Measurements from ENCODE around the gene CAMK2N2.

CAMK2N2 gene

GRCh38 chr3:184248454-184249411 is 12.6 kb downstream of the CAMK2N2 start, which contains the start of gene ALG3:
Gene ALG3, minus strand, starts transcription at chr3:184248962. Its CDS starts 22 bp downstream, at chr3:184248940.
- peak within 1 kb of the TSS; percentile 68 for H3K27ac ChIP-seq (ENCODE audit: low read depth, low read length)
- H3K27me3 ChIP-seq (ENCODE audit: control insufficient read depth, insufficient read depth, low read length): no peaks in the 10 kb centered on the region
- H3K9ac ChIP-seq (ENCODE audit: low read length): peak within 1 kb of the TSS; percentile 83

GRCh38 chr3:184242297-184242685 is 19.1 kb downstream of the CAMK2N2 start:
- no peak overlapping the region for H3K9ac ChIP-seq (ENCODE audit: low read length)
- H3K36me3 ChIP-seq (ENCODE audit: control insufficient read depth, insufficient read depth, low read length): peaks cover 28% of the 10 kb centered on the region
- H3K4me1 ChIP-seq (ENCODE audit: control insufficient read depth, insufficient read depth, low read length): no peaks in the 10 kb centered on the region
- no peak overlapping the region for H3K27ac ChIP-seq (ENCODE audit: low read depth, low read length)
- no peak overlapping the region for H3K4me3 ChIP-seq (ENCODE audit: low read length)
- H3K27me3 ChIP-seq (ENCODE audit: control insufficient read depth, insufficient read depth, low read length): no peaks in the 10 kb centered on the region

More at GRCh38 chr3:184248454-184249411, 12.6 kb downstream of the CAMK2N2 start, which contains the start of gene ALG3:
- Histone ChIP-seq H3K4me1 (ENCODE audit: control insufficient read depth, insufficient read depth, low read length) (peaks cover 5% of the 10 kb centered on the region), H3K36me3 (ENCODE audit: control insufficient read depth, insufficient read depth, low read length) (peaks cover 14% of the 10 kb centered on the region), H3K4me3 (ENCODE audit: low read length) (peak within 1 kb of the TSS; percentile 97)

GRCh38 chr3:184241447-184242296 is 19.7 kb downstream of the CAMK2N2 start:
- Histone ChIP-seq H3K36me3 (ENCODE audit: control insufficient read depth, insufficient read depth, low read length) (peaks cover 28% of the 10 kb centered on the region), H3K4me3 (ENCODE audit: low read length) (no peak overlapping the region), H3K27me3 (ENCODE audit: control insufficient read depth, insufficient read depth, low read length) (no peaks in the 10 kb centered on the region), H3K27ac (ENCODE audit: low read depth, low read length) (no peak overlapping the region), H3K4me1 (ENCODE audit: control insufficient read depth, insufficient read depth, low read length) (no peaks in the 10 kb centered on the region), H3K9ac (ENCODE audit: low read length) (no peak overlapping the region)

GRCh38 chr3:184241141-184241446 is 20.3 kb downstream of the CAMK2N2 start:
- peaks cover 28% of the 10 kb centered on the region for H3K36me3 ChIP-seq (ENCODE audit: control insufficient read depth, insufficient read depth, low read length)
- H3K27me3 ChIP-seq (ENCODE audit: control insufficient read depth, insufficient read depth, low read length): no peaks in the 10 kb centered on the region
- H3K9ac ChIP-seq (ENCODE audit: low read length): no peak overlapping the region

GRCh38 chr3:184240384-184241140 is 20.8 kb downstream of the CAMK2N2 start:
- Histone ChIP-seq H3K36me3 (ENCODE audit: control insufficient read depth, insufficient read depth, low read length) (peaks cover 27% of the 10 kb centered on the region), H3K27ac (ENCODE audit: low read depth, low read length) (no peak overlapping the region), H3K4me3 (ENCODE audit: low read length) (no peak overlapping the region), H3K27me3 (ENCODE audit: control insufficient read depth, insufficient read depth, low read length) (no peaks in the 10 kb centered on the region), H3K4me1 (ENCODE audit: control insufficient read depth, insufficient read depth, low read length) (no peaks in the 10 kb centered on the region), H3K9ac (ENCODE audit: low read length) (no peak overlapping the region)

More at GRCh38 chr3:184241141-184241446, 20.3 kb downstream of the CAMK2N2 start:
- Histone ChIP-seq H3K27ac (ENCODE audit: low read depth, low read length) (no peak overlapping the region), H3K4me3 (ENCODE audit: low read length) (peak overlapping the region; percentile 21), H3K4me1 (ENCODE audit: control insufficient read depth, insufficient read depth, low read length) (no peaks in the 10 kb centered on the region)

- H3K4me1 ChIP-seq (ENCODE audit: control insufficient read depth, insufficient read depth, low read length): no peaks in the 10 kb centered on the region
- H3K4me3 ChIP-seq (ENCODE audit: low read length): no peak overlapping the region
- H3K27me3 ChIP-seq (ENCODE audit: control insufficient read depth, insufficient read depth, low read length): no peaks in the 10 kb centered on the region
- no peak overlapping the region for H3K27ac ChIP-seq (ENCODE audit: low read depth, low read length)
- H3K9ac ChIP-seq (ENCODE audit: low read length): no peak overlapping the region
- peaks cover 18% of the 10 kb centered on the region for H3K36me3 ChIP-seq (ENCODE audit: control insufficient read depth, insufficient read depth, low read length)
Observed at GRCh38 chr3:184239708-184240107, 21.6 kb downstream of the CAMK2N2 start.

- Histone ChIP-seq H3K9ac (ENCODE audit: low read length) (no peak overlapping the region), H3K36me3 (ENCODE audit: control insufficient read depth, insufficient read depth, low read length) (peaks cover 14% of the 10 kb centered on the region), H3K4me3 (ENCODE audit: low read length) (no peak overlapping the region), H3K4me1 (ENCODE audit: control insufficient read depth, insufficient read depth, low read length) (no peaks in the 10 kb centered on the region), H3K27me3 (ENCODE audit: control insufficient read depth, insufficient read depth, low read length) (no peaks in the 10 kb centered on the region), H3K27ac (ENCODE audit: low read depth, low read length) (no peak overlapping the region)
Observed at GRCh38 chr3:184239221-184239620, 22.1 kb downstream of the CAMK2N2 start.

GRCh38 chr3:184238246-184238818 is 23.0 kb downstream of the CAMK2N2 start:
- no peaks in the 10 kb centered on the region for H3K27me3 ChIP-seq (ENCODE audit: control insufficient read depth, insufficient read depth, low read length)
- no peak overlapping the region for H3K27ac ChIP-seq (ENCODE audit: low read depth, low read length)
- H3K36me3 ChIP-seq (ENCODE audit: control insufficient read depth, insufficient read depth, low read length): peaks cover 10% of the 10 kb centered on the region
- H3K4me3 ChIP-seq (ENCODE audit: low read length): no peak overlapping the region
- H3K4me1 ChIP-seq (ENCODE audit: control insufficient read depth, insufficient read depth, low read length): no peaks in the 10 kb centered on the region
- no peak overlapping the region for H3K9ac ChIP-seq (ENCODE audit: low read length)

- Histone ChIP-seq H3K27me3 (ENCODE audit: control insufficient read depth, insufficient read depth, low read length) (no peaks in the 10 kb centered on the region), H3K27ac (ENCODE audit: low read depth, low read length) (no peak overlapping the region)
Observed at GRCh38 chr3:184237807-184238206, 23.5 kb downstream of the CAMK2N2 start.

GRCh38 chr3:184237211-184237610 is 24.1 kb downstream of the CAMK2N2 start:
- H3K27me3 ChIP-seq (ENCODE audit: control insufficient read depth, insufficient read depth, low read length): no peaks in the 10 kb centered on the region
- H3K4me3 ChIP-seq (ENCODE audit: low read length): no peak overlapping the region
- H3K9ac ChIP-seq (ENCODE audit: low read length): no peak overlapping the region
- no peaks in the 10 kb centered on the region for H3K4me1 ChIP-seq (ENCODE audit: control insufficient read depth, insufficient read depth, low read length)
- H3K36me3 ChIP-seq (ENCODE audit: control insufficient read depth, insufficient read depth, low read length): peaks cover 3% of the 10 kb centered on the region
- H3K27ac ChIP-seq (ENCODE audit: low read depth, low read length): no peak overlapping the region

More at GRCh38 chr3:184237807-184238206, 23.5 kb downstream of the CAMK2N2 start:
- Histone ChIP-seq H3K36me3 (ENCODE audit: control insufficient read depth, insufficient read depth, low read length) (peaks cover 9% of the 10 kb centered on the region), H3K9ac (ENCODE audit: low read length) (no peak overlapping the region), H3K4me3 (ENCODE audit: low read length) (no peak overlapping the region), H3K4me1 (ENCODE audit: control insufficient read depth, insufficient read depth, low read length) (no peaks in the 10 kb centered on the region)

GRCh38 chr3:184236636-184237035 is 24.7 kb downstream of the CAMK2N2 start:
- no peaks in the 10 kb centered on the region for H3K4me1 ChIP-seq (ENCODE audit: control insufficient read depth, insufficient read depth, low read length)
- no peak overlapping the region for H3K4me3 ChIP-seq (ENCODE audit: low read length)
- H3K27ac ChIP-seq (ENCODE audit: low read depth, low read length): no peak overlapping the region
- no peaks in the 10 kb centered on the region for H3K27me3 ChIP-seq (ENCODE audit: control insufficient read depth, insufficient read depth, low read length)
- H3K36me3 ChIP-seq (ENCODE audit: control insufficient read depth, insufficient read depth, low read length): no peaks in the 10 kb centered on the region
- H3K9ac ChIP-seq (ENCODE audit: low read length): no peak overlapping the region
